ENCODE data around the gene ERLIN1.
"Not testable (repeated sequence)": the region's sequence is repeated elsewhere in the genome, so short reads cannot be mapped to it uniquely, and the experiment has no call there.

ERLIN1 gene

GRCh38 chr10:100133801-100134200 is 52.0 kb downstream of the ERLIN1 start:
- no peak for DNase-seq (ENCODE audit: low read depth in 2 of 2)

GRCh38 chr10:100132427-100132826 is 53.4 kb downstream of the ERLIN1 start:
- no peak for DNase-seq (ENCODE audit: low read depth in 2 of 2)

GRCh38 chr10:100131571-100131970 is 54.3 kb downstream of the ERLIN1 start:
- DNase-seq (ENCODE audit: low read depth in 2 of 2), result no peak

GRCh38 chr10:100130831-100131230 is 55.0 kb downstream of the ERLIN1 start:
- DNase-seq (ENCODE audit: low read depth in 2 of 2), result no peak

- no peak for DNase-seq (ENCODE audit: low read depth in 2 of 2)
Observed at GRCh38 chr10:100129424-100129823, 56.4 kb downstream of the ERLIN1 start.

- DNase-seq (ENCODE audit: low read depth in 2 of 2), result no peak
Observed at GRCh38 chr10:100128951-100129350, 56.9 kb downstream of the ERLIN1 start.

GRCh38 chr10:100125335-100125734 is 60.5 kb downstream of the ERLIN1 start:
- DNase-seq (ENCODE audit: low read depth in 2 of 2), result not testable (repeated sequence)

GRCh38 chr10:100124097-100124496 is 61.7 kb downstream of the ERLIN1 start:
- DNase-seq (ENCODE audit: low read depth in 2 of 2), result no peak

GRCh38 chr10:100122780-100123179 is 63.0 kb downstream of the ERLIN1 start:
- no peak for DNase-seq (ENCODE audit: low read depth in 2 of 2)

- DNase-seq (ENCODE audit: low read depth in 2 of 2), result no peak
Observed at GRCh38 chr10:100120550-100120949, 65.3 kb downstream of the ERLIN1 start.

GRCh38 chr10:100119726-100120125 is 66.1 kb downstream of the ERLIN1 start:
- no peak for DNase-seq (ENCODE audit: low read depth in 2 of 2)

GRCh38 chr10:100114976-100115770 is 70.7 kb downstream of the ERLIN1 start:
- no peak for DNase-seq (ENCODE audit: low read depth in 2 of 2)

- no peak for DNase-seq (ENCODE audit: low read depth in 2 of 2)
Observed at GRCh38 chr10:100114460-100114859, 71.4 kb downstream of the ERLIN1 start.

GRCh38 chr10:100109670-100110069 is 76.2 kb downstream of the ERLIN1 start:
- DNase-seq (ENCODE audit: low read depth in 2 of 2), result no peak

GRCh38 chr10:100106865-100107264 is 79.0 kb downstream of the ERLIN1 start:
- DNase-seq (ENCODE audit: low read depth in 2 of 2), result no peak

GRCh38 chr10:100104300-100104699 is 81.5 kb downstream of the ERLIN1 start:
- DNase-seq (ENCODE audit: low read depth in 2 of 2), result no peak

GRCh38 chr10:100103581-100103980 is 82.2 kb downstream of the ERLIN1 start:
- no peak for DNase-seq (ENCODE audit: low read depth in 2 of 2)

GRCh38 chr10:100101192-100102076 is 84.4 kb downstream of the ERLIN1 start:
- no peak for DNase-seq (ENCODE audit: low read depth in 2 of 2)

- DNase-seq (ENCODE audit: low read depth in 2 of 2), result no peak
Observed at GRCh38 chr10:100100651-100101184, 85.1 kb downstream of the ERLIN1 start.
